K562 (cell line): ENCODE data around the gene LTB4R2. TPM values are rescaled to one million over a fixed set of nuclear protein-coding genes. Genes with fewer than 3 reads are reported as not detected.

Experiments used
- ATAC-seq: fragments of 200-7000 bp; cut with Tn5 transposase; 3 replicates; pipeline ENCODE4 v1.9.1; 2020; ENCODE audit warnings: moderate library complexity
- BruUV-seq: library from RNA; stranded (reverse); fragments of 400-500 nt; replicated peaks from 2 replicates; lab custom pipeline; 2021; lab: Mats Ljungman, UMichigan
- CTCF ChIA-PET: fragments of 300-600 bp; formaldehyde crosslinking; extraction: SDS; loops from one replicate; lab custom pipeline; 2021; ENCODE audit warnings: low intra/inter-chr PET ratio; lab: Yijun Ruan, JAX
- POLR2A ChIA-PET: fragments of 300-600, 350-650 bp; sonication (Branson Sonifier 250); formaldehyde crosslinking; extraction: SDS; loops from one replicate; lab custom pipeline; 2021; ENCODE audit warnings: antibody characterized with exemption, inconsistent platforms; lab: Yijun Ruan, JAX
- DNase-seq, 4 experiments: peaks; one replicate each; pipeline versions ENCODE4 v3.0.0 to v3.0.0-alpha.2; 2011 to 2018; ENCODE audit warnings: low spot score in 3 of 4, mixed read lengths in 3 of 4; ENCODE audit errors: extremely low read depth in 1 of 4
- FAIRE-seq: peaks from 2 replicates; lab custom pipeline; 2011; peaks lifted over from hg19 to GRCh38; lab: Jason Lieb, UNC
- H2AFZ ChIP-seq: 2 replicates; pipeline ENCODE4 v1.6.0; 2011; ENCODE audit warnings: low read depth, low read length, control low read depth, inconsistent platforms
- H3K27ac ChIP-seq: fragments of 200-600 bp; 3 replicates; pipeline ENCODE4 v1.8.0; 2011; ENCODE audit warnings: low read depth, mild to moderate bottlenecking, control low read depth, inconsistent platforms, low read length, moderate library complexity, mixed read lengths; ENCODE audit errors: extremely low read depth
- H3K27me3 ChIP-seq, 2 experiments: fragments of 300-600 bp in 1 of 2; 2 replicates in 1 of 2; 3 replicates in 1 of 2; pipeline versions ENCODE4 v1.6.0 to v1.8.0; 2011; ENCODE audit warnings: inconsistent platforms in 2 of 2, low read length in 2 of 2, mild to moderate bottlenecking in 1 of 2, mixed read lengths in 1 of 2, moderate library complexity in 1 of 2; ENCODE audit not compliant: control insufficient read depth in 2 of 2, insufficient read depth in 2 of 2
- H3K36me3 ChIP-seq: fragments of 300-600 bp; 3 replicates; pipeline ENCODE4 v1.8.0; 2011; ENCODE audit warnings: mild to moderate bottlenecking, low read length, inconsistent platforms; ENCODE audit not compliant: control insufficient read depth, insufficient read depth
- H3K4me1 ChIP-seq, 2 experiments: fragments of 200-600 bp in 1 of 2; replicated peaks in 1 of 2; 2 replicates in 1 of 2; 3 replicates in 1 of 2; pipeline versions ENCODE4 v1.5.1 to v1.8.0; 2011; ENCODE audit warnings: inconsistent platforms in 2 of 2, low read length in 2 of 2, mild to moderate bottlenecking in 1 of 2, mixed read lengths in 1 of 2, moderate library complexity in 1 of 2; ENCODE audit not compliant: control insufficient read depth in 2 of 2, insufficient read depth in 2 of 2
- H3K4me2 ChIP-seq: 2 replicates; pipeline ENCODE4 v1.6.1; 2011; ENCODE audit warnings: low read length, control low read depth, inconsistent platforms, mixed read lengths; ENCODE audit not compliant: insufficient read depth
- H3K4me3 ChIP-seq: fragments of 200-600 bp; sonication (generic), shearing (Covaris generic); 2 replicates; pipeline ENCODE4 v1.5.1; 2016; ENCODE audit warnings: control low read depth, inconsistent platforms
- H3K79me2 ChIP-seq: fragments of 200-600 bp; 3 replicates; pipeline ENCODE4 v1.8.0; 2011; ENCODE audit warnings: low read length, inconsistent platforms; ENCODE audit not compliant: control insufficient read depth, insufficient read depth
- H3K9ac ChIP-seq, 2 experiments: 2 replicates each; pipeline versions ENCODE4 v1.6.0 to v1.6.1; 2011; ENCODE audit warnings: low read depth in 2 of 2, low read length in 2 of 2, control low read depth in 1 of 2, inconsistent platforms in 1 of 2, mild to moderate bottlenecking in 1 of 2, mixed read lengths in 1 of 2; ENCODE audit not compliant: insufficient read depth in 1 of 2
- H3K9me1 ChIP-seq: one replicate; pipeline ENCODE4 v1.6.0; 2011; ENCODE audit warnings: inconsistent platforms, mild to moderate bottlenecking, low read length, moderate library complexity; ENCODE audit not compliant: control insufficient read depth, insufficient read depth
- H3K9me3 ChIP-seq: replicated peaks from 2 replicates; pipeline ENCODE4 v1.5.1; 2011; ENCODE audit warnings: low read depth, low read length, inconsistent platforms; ENCODE audit not compliant: control insufficient read depth, insufficient read depth
- H4K20me1 ChIP-seq: replicated peaks from 2 replicates; pipeline ENCODE4 v1.6.1; 2011; ENCODE audit warnings: low read length, inconsistent platforms, mixed read lengths; ENCODE audit not compliant: control insufficient read depth, insufficient read depth
- CHD1 ChIP-seq: fragments of 200-600 bp; sonication (generic); IDR thresholded peaks from one replicate; pipeline ENCODE4 v1.6.1; 2012; ENCODE audit warnings: mild to moderate bottlenecking, moderate library complexity, low read length, inconsistent platforms
- CTBP1 ChIP-seq: fragments of 450-650 bp; IDR thresholded peaks from 2 replicates; pipeline ENCODE4 v1.6.1; 2016; ENCODE audit warnings: borderline replicate concordance
- CTCF ChIP-seq, 3 experiments: IDR thresholded peaks in 2 of 3; conservative IDR thresholded peaks in 1 of 3; 2 replicates each; pipeline ENCODE4 v1.5.1; 2011 to 2012; ENCODE audit warnings: low read length in 3 of 3, mild to moderate bottlenecking in 3 of 3, control low read depth in 2 of 3, improper control_type of control experiment in 1 of 3, inconsistent platforms in 1 of 3, low read depth in 1 of 3, mixed read lengths in 1 of 3, moderate library complexity in 1 of 3; ENCODE audit not compliant: insufficient read depth in 2 of 3
- E4F1 ChIP-seq: fragments of 250-450 bp; sonication (Bioruptor Pico); IDR thresholded peaks from 2 replicates; pipeline ENCODE4 v1.5.0; 2021; ENCODE audit warnings: mild to moderate bottlenecking, borderline replicate concordance
- RAD21 ChIP-seq, 2 experiments: fragments of 250-450 bp in 1 of 2; fragments of 450-650 bp in 1 of 2; sonication (Bioruptor Pico) in 1 of 2; formaldehyde crosslinking in 1 of 2; IDR thresholded peaks in 1 of 2; conservative IDR thresholded peaks in 1 of 2; 2 replicates each; pipeline versions ENCODE4 v1.4.0 to v1.8.0; 2020 to 2022; ENCODE audit warnings: mild to moderate bottlenecking in 2 of 2, moderate library complexity in 1 of 2
- TAF9B ChIP-seq: fragments of 450-650 bp; IDR thresholded peaks from 2 replicates; pipeline ENCODE4 v1.6.1; 2018; ENCODE audit warnings: mild to moderate bottlenecking; ENCODE audit not compliant: partially characterized antibody
- ZMIZ1 ChIP-seq, 2 experiments: fragments of 150-350 bp in 1 of 2; IDR thresholded peaks; 2 replicates each; pipeline ENCODE4 v1.6.1; 2012 to 2016; ENCODE audit warnings: low read depth in 2 of 2, low read length in 2 of 2, mild to moderate bottlenecking in 1 of 2, moderate library complexity in 1 of 2
- ZNF23 ChIP-seq: fragments of 250-450 bp; sonication (Bioruptor Pico); IDR thresholded peaks from 2 replicates; pipeline ENCODE4 v1.4.0; 2020; ENCODE audit warnings: mild to moderate bottlenecking
- ZNF639 ChIP-seq, 2 experiments: fragments of 200-800 bp in 1 of 2; sonication (Bioruptor generic) in 1 of 2; sonication (generic) in 1 of 2; formaldehyde crosslinking in 1 of 2; IDR thresholded peaks in 1 of 2; conservative IDR thresholded peaks in 1 of 2; 2 replicates each; pipeline versions ENCODE4 v1.5.0 to v1.6.1; 2016 to 2020; ENCODE audit warnings: missing compliant biosample characterization in 1 of 2, missing genetic modification characterization in 1 of 2, missing genetic modification reagents in 1 of 2
- WGBS: fragments of 100-300 bp; shearing (Covaris generic); methylation state at CpG from one replicate; pipeline ENCODE4 v1.1.6; 2016; ENCODE audit warnings: low coverage, mixed read lengths; ENCODE audit not compliant: insufficient coverage; ENCODE audit errors: missing lambda C conversion rate; 5-methylcytosine and 5-hydroxymethylcytosine counted together
- in situ Hi-C: fragments of 300-500 bp; cut with MboI; formaldehyde crosslinking; loops from 4 replicates; pipeline ENCODE4 v1.15.0; 2018; ENCODE audit warnings: inconsistent platforms, mixed read lengths
- intact Hi-C: fragments of 100-400 bp; cut with micrococcal nuclease; formaldehyde crosslinking; loops from 2 replicates; pipeline ENCODE4 v1.14.2; 2022
- polyA plus RNA-seq, 8 experiments: library from polyadenylated mRNA; depleted of rRNA in 4 of 8; stranded (reverse) in 5 of 8; unstranded in 3 of 8; fragments of >200 nt; fragmentation: Nextera tagmentation in 2 of 8; fragmentation: Illumina TruSeq in 1 of 8; extraction: Ambion mirVana in 2 of 8; extraction: Trizol in 1 of 8; gene quantifications; 2 replicates each; pipeline versions ENCODE4 v1.2.1 to v1.2.3, GENCODE V29; 2011 to 2014; ENCODE audit warnings: inconsistent platforms in 1 of 8, missing spikeins in 1 of 8
- total RNA-seq, 7 experiments: library from RNA; depleted of rRNA in 6 of 7; stranded (reverse); fragments of >200 nt in 6 of 7; fragmentation: Illumina TruSeq in 2 of 7; extraction: Trizol in 2 of 7; gene quantifications; 2 replicates each; pipeline versions ENCODE4 v1.2.1 to v1.2.3, GENCODE V29; 2011 to 2021; ENCODE audit warnings: low replicate concordance in 1 of 7

LTB4R2 gene
- total and polyA plus RNA-seq, 9 of the 15 experiments (the other 6 are each of a cell fraction or from before 2014, with no cell fraction given) = 0.03 to 11.6 (median 2.8) TPM; not detected in 1

GRCh38 chr14:24351517-24351916 lies 41.6 kb downstream of the LTB4R2 start:
- no peak overlapping the region for H3K4me2 ChIP-seq
- no peaks in the 10 kb centered on the region for H4K20me1 ChIP-seq
- H3K36me3 ChIP-seq = no peaks in the 10 kb centered on the region
- H2AFZ ChIP-seq = 0 out of 2 replicates have a peak overlapping the region, but pooled peaks have one; percentile 34
- no peaks in the 10 kb centered on the region for H3K79me2 ChIP-seq
- no peak for DNase-seq
- 0% methylated on average over 4 of the region's 4 CpGs for WGBS
- intact Hi-C loops = no loop called here
- no TSS peak for BruUV-seq
- in situ Hi-C loops = no loop called here
- H3K4me1 ChIP-seq = peaks cover 0 to 6% of the 10 kb centered on the region in 2 experiments; a peak in 3 of 5 replicates
- no peak for FAIRE-seq
- H3K9me1 ChIP-seq = no peaks in the 10 kb centered on the region
- no peak overlapping the region for H3K9ac ChIP-seq
- CTCF ChIA-PET = no interaction called here
- POLR2A ChIA-PET = interaction anchor here (1.4 kb wide), 1 partner anchor 11 kb away, joined by 3 read pairs; no protein-coding TSS in a partner anchor
- ATAC-seq = peak; percentile 70
- no peaks in the 10 kb centered on the region for H3K9me3 ChIP-seq
- no peaks in the 10 kb centered on the region; a peak in 1 of 5 replicates for H3K27me3 ChIP-seq
- no peak overlapping the region for H3K27ac ChIP-seq
- no peak overlapping the region for H3K4me3 ChIP-seq
- TF ChIP-seq ZNF23 (CRISPR knock-in tag) (no peak), CHD1 (no peak), ZMIZ1 (IDR thresholded peaks at IDR 0.05; ENCODE audit: low read depth in 2 of 2, low read length in 2 of 2) (no peak), CTBP1 (no peak), CTCF (IDR thresholded peaks at IDR 0.05 in 2 of 3, conservative IDR thresholded peaks at IDR 0.05 in 1 of 3; ENCODE audit: insufficient read depth in 2 of 3, low read depth in 1 of 3, low read length in 3 of 3) (peak in 1 of 3 experiments; percentile 33; a peak in 2 of 6 replicates), TAF9B (no peak), ZNF639 (CRISPR knock-in tag; conservative IDR thresholded peaks at IDR 0.05 in 1 of 2, IDR thresholded peaks at IDR 0.05 in 1 of 2) (no peak), E4F1 (CRISPR knock-in tag) (no peak), RAD21 (CRISPR knock-in tag; conservative IDR thresholded peaks at IDR 0.05 in 1 of 2, IDR thresholded peaks at IDR 0.05 in 1 of 2) (peak in 1 of 2 experiments; percentile 12; a peak in 1 of 4 replicates)
- TF ChIP-seq, all 486 proteins: peak for 2
